Activated naive CD8-positive, alpha-beta T cell treated with anti-CD3 and anti-CD28 coated beads for 36 hours (primary cell): ENCODE results near the gene ZNF91. TPM values are rescaled to one million over a fixed set of nuclear protein-coding genes. Genes with fewer than 3 reads are reported as not detected.
A peak's percentile ranks its signal among the peaks of the same experiment; 100 is the strongest.
"Not testable (repeated sequence)": the region's sequence is repeated elsewhere in the genome, so short reads cannot be mapped to it uniquely, and the experiment has no call there.

Source experiments
- DNase-seq: peaks from one replicate; pipeline ENCODE4 v3.0.0; 2021
- H3K27ac Mint-ChIP-seq: one replicate; pipeline ENCODE4 v1.8.0; 2022; ENCODE audit warnings: mild to moderate bottlenecking, moderate library complexity, mixed read lengths
- H3K27me3 Mint-ChIP-seq: one replicate; pipeline ENCODE4 v1.8.0; 2022; ENCODE audit warnings: mild to moderate bottlenecking, mixed read lengths
- H3K36me3 Mint-ChIP-seq: one replicate; pipeline ENCODE4 v1.8.0; 2021; ENCODE audit warnings: mild to moderate bottlenecking, mixed read lengths
- H3K4me1 Mint-ChIP-seq: one replicate; pipeline ENCODE4 v1.8.0; 2021; ENCODE audit warnings: mixed read lengths
- H3K4me3 Mint-ChIP-seq: one replicate; pipeline ENCODE4 v1.8.0; 2022; ENCODE audit warnings: mild to moderate bottlenecking, moderate library complexity, mixed read lengths
- H3K9me3 Mint-ChIP-seq: one replicate; pipeline ENCODE4 v1.8.0; 2022; ENCODE audit warnings: mixed read lengths
- total RNA-seq, 2 experiments: library from RNA; stranded (reverse); gene quantifications; one replicate each; pipeline ENCODE4 v1.2.3, GENCODE V29; 2021

ZNF91 gene
- total RNA-seq, 2 experiments from 2014 or later, result 25.3 to 29.1 TPM

DNA sequence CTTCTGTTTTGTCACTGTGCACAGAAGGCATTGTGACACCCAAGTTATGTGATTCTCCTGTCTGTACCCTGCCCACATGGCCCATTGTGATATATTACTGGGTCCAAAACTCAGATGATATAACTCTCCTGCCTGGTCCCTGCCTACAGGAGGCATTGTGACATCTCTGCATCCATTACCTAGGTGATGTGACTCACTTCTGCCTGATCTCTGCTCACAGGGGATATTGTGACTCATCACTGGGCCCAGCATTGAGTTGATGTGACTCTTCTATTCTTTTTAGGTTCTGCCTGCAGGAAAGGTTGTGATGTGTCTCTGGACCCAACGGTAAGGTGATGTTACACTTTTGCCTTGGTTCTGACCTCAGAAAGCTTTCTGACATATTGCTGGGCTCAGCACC, 77.1 kb downstream of the ZNF91 start:
- Mint-ChIP-seq H3K4me1 (peaks cover 4% of the 10 kb centered on the region), H3K27me3 (no peaks in the 10 kb centered on the region), H3K9me3 (peaks cover 31% of the 10 kb centered on the region), H3K36me3 (no peaks in the 10 kb centered on the region), H3K27ac (no peak overlapping the region), H3K4me3 (no peak overlapping the region)
- peak; percentile 2 for DNase-seq

DNA sequence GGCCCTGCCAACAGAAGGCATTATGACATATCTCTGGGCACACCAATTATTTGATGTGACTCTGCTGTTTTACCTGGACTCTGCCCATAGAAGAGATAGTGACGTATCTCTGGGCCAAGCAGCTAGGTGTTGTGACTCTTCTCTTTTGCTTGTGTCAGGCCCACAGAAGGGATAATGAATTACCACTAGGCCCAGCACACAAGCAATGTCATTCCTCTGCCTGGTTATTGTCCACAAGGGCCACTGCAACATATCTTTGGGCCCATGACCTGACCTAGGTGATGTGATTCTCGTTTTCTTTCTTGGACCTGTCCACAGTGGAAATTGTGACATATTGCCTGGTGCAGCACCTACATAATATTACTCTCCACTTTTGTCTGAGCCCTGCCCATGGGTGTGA, 80.0 kb downstream of the ZNF91 start:
- Mint-ChIP-seq H3K27me3 (no peaks in the 10 kb centered on the region), H3K4me3 (no peak overlapping the region), H3K9me3 (peaks cover 15% of the 10 kb centered on the region), H3K36me3 (no peaks in the 10 kb centered on the region), H3K4me1 (peaks cover 4% of the 10 kb centered on the region), H3K27ac (no peak overlapping the region)
- no peak for DNase-seq

DNA sequence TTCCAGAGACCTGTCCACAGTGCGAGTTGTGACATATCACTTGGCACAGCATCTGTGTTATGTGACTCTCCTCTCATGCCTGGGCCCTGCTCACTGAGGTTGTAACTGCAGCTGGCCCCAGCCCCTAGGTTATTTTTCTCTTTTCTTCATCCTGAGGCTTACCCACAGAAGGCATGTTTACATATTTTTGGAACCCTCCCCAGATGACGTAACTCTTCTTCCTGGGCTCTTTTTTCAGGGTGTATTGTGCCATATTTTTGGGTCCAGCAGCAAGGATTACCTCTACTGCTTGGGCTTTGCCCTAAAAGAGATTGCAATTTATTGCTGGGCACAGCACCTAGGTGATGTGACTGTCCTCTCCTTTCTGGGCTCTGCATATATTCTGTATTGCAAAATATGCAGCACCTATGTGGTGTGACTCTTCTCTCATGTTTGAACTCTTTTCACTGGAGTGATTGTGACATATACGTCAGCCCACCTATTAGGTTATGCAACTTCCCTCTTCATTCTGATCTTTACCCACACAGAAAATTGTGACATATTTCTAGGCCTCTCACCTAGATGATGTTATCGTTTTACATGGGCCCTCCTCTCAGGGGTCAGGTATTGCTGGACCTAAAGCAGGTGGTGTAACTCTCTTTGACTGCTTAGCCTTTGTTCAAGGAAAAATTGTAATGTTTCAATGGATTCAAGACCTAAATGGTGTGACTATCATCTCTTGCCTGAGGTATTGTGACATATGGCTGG, 80.6 kb downstream of the ZNF91 start:
- Mint-ChIP-seq H3K27ac (no peak overlapping the region), H3K27me3 (no peaks in the 10 kb centered on the region), H3K4me1 (peaks cover 4% of the 10 kb centered on the region), H3K36me3 (no peaks in the 10 kb centered on the region), H3K9me3 (peaks cover 13% of the 10 kb centered on the region), H3K4me3 (no peak overlapping the region)
- no peak for DNase-seq

DNA sequence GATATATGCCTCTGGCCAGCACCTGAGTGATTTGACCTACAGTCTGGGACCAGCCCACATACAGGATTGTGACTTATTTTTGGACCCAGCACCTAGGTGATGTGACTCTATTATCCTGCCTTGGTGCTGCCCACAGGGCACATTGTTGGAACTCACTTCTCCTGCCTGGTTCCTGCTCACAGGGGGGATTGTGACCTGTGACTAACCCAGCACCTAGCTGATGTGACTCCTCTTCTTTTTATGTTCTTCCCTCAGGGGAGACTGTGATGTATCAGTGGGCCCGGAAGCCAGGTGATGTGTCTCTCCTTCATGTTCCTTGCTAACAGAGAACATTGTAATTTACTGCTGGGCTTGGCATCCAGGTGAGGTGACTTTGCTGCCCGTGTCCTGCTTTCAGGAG, 82.1 kb downstream of the ZNF91 start:
- Mint-ChIP-seq H3K4me3 (no peak overlapping the region), H3K9me3 (peaks cover 8% of the 10 kb centered on the region), H3K36me3 (no peaks in the 10 kb centered on the region), H3K27me3 (no peaks in the 10 kb centered on the region), H3K4me1 (peaks cover 2% of the 10 kb centered on the region), H3K27ac (no peak overlapping the region)
- no peak for DNase-seq

DNA sequence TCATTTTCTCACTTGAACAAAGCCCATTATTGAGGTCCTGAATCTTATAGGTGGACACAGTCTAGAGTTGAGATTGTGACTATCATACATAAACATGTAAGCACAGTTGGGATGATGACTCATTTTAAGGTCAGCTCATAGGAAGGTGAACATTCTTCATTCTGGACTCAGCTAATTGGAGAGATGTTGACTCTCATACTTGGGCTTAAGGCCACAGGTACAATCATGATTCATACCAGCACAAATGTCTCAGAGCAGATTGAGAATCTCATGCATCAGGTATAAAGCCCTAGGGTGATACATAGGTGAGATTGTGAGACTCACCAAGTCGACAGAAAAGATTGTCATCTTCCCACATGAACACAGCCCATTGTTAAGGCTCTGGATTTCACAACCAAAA, 82.8 kb downstream of the ZNF91 start:
- peaks cover 3% of the 10 kb centered on the region for H3K9me3 Mint-ChIP-seq
- no peaks in the 10 kb centered on the region for H3K4me1 Mint-ChIP-seq
- no peak for DNase-seq
- H3K36me3 Mint-ChIP-seq, result no peaks in the 10 kb centered on the region
- no peaks in the 10 kb centered on the region for H3K27me3 Mint-ChIP-seq
- H3K27ac Mint-ChIP-seq, result no peak overlapping the region
- no peak overlapping the region for H3K4me3 Mint-ChIP-seq

DNA sequence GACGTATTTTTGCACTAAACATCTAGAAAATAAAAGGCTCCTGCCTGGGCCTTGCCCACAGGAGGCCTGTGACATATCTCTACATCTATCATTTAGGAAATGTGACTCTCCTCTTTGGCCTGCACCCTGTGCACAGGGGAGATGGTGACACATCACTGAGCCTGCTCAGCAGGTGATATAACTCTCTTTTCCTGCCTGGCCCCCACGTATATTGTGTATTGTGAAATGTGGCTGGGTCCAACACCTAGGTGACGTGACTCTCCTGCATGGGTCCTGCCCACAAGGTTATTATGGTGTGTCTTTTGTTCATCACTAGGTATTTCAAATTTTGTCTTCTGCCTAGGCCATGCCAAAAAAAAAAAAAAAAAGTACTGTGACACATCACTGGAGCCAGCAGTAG, 83.7 kb downstream of the ZNF91 start:
- H3K9me3 Mint-ChIP-seq, result no peaks in the 10 kb centered on the region
- no peaks in the 10 kb centered on the region for H3K36me3 Mint-ChIP-seq
- H3K27me3 Mint-ChIP-seq, result no peaks in the 10 kb centered on the region
- no peak overlapping the region for H3K27ac Mint-ChIP-seq
- no peaks in the 10 kb centered on the region for H3K4me1 Mint-ChIP-seq
- no peak overlapping the region for H3K4me3 Mint-ChIP-seq
- no peak for DNase-seq

DNA sequence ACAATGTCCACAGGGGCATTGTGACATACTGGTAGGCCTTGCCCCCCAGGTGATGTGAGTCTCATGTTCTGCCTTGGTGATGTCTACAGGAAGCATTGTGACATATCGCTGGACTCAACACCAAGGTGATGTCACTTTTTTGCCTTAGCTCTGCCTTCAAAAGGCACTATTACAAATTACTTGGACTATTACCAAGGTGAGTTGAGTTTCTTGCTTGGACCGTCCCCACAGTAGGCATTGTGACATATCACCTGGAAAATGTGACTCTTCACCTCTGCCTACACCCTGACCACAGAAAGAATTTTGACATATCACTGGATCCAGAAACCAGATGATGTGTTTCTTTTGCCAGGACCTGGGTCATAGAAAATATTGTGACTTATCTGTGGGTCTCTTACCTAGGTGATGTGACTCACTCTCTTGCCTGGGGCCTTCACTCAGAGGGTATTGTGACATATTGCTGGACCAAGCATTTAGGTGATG, 84.5 kb downstream of the ZNF91 start:
- Mint-ChIP-seq H3K4me3 (no peak overlapping the region), H3K36me3 (no peaks in the 10 kb centered on the region), H3K9me3 (no peaks in the 10 kb centered on the region), H3K4me1 (no peaks in the 10 kb centered on the region), H3K27me3 (no peaks in the 10 kb centered on the region), H3K27ac (no peak overlapping the region)
- DNase-seq, result no peak

DNA sequence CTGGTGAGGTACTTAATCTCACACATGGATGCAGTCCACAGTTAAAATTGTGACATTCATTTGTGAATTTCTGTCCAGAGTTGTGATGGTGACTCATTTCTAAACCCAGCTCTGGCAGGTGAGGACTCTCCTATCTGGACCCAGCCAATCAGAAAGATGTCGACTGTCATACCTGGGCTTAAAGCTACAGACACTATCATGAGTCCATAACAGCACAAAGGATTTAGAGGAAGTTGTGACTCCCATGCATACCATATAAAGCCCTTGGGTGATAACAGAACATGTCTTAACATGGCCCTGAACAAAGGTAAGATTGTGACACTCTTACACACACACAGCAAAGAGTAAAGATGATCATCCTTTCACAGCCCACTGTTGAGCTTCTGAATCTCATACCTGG, 85.3 kb downstream of the ZNF91 start:
- no peak overlapping the region for H3K4me3 Mint-ChIP-seq
- H3K27ac Mint-ChIP-seq, result no peak overlapping the region
- DNase-seq, result no peak
- no peaks in the 10 kb centered on the region for H3K4me1 Mint-ChIP-seq
- H3K36me3 Mint-ChIP-seq, result no peaks in the 10 kb centered on the region
- H3K9me3 Mint-ChIP-seq, result no peaks in the 10 kb centered on the region
- H3K27me3 Mint-ChIP-seq, result no peaks in the 10 kb centered on the region

DNA sequence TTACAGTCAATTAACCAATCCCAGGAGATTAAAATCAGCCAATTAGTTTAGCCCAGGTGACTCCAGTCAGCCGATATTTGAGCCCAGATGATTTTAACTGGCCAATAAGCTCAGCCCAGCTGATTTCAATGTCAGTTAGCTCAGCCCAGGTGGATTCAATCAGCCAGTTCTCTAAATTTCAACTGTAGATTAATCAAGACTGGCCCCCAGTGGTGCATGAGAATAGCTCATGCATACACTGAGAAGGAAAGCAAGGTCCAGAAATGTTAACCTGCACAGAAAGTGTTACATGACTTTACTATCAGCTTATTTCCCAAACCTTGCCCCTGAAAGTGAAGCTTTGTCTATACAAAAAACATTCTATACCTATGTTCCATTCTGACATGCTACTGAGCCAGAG, 89.7 kb downstream of the ZNF91 start:
- H3K27me3 Mint-ChIP-seq, result peaks cover 7% of the 10 kb centered on the region
- H3K27ac Mint-ChIP-seq, result no peak overlapping the region
- H3K9me3 Mint-ChIP-seq, result peaks cover 9% of the 10 kb centered on the region
- H3K36me3 Mint-ChIP-seq, result no peaks in the 10 kb centered on the region
- no peak overlapping the region for H3K4me3 Mint-ChIP-seq
- H3K4me1 Mint-ChIP-seq, result no peaks in the 10 kb centered on the region
- no peak for DNase-seq

DNA sequence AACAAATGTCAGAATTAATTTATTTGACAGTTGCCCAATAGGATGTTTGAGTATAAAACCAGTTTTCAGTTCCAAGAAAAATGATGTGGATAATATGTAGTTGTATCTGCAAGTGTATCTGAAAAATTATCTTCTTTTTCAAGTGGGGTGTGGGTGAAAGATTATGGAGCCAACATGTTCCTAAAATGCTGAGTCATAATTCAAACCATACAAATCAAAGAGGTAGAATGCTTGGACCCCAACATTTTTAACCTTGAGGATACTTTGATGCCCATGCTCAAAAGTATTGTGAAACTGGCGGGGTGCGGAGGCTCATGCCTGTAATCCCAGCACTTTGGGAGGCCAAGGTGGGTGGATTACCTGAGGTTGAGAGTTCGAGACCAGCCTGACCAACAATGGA, 91.0 kb downstream of the ZNF91 start:
- Mint-ChIP-seq H3K4me3 (no peak overlapping the region), H3K27me3 (peaks cover 7% of the 10 kb centered on the region), H3K36me3 (no peaks in the 10 kb centered on the region), H3K9me3 (peaks cover 21% of the 10 kb centered on the region), H3K27ac (no peak overlapping the region), H3K4me1 (no peaks in the 10 kb centered on the region)
- DNase-seq, result no peak

DNA sequence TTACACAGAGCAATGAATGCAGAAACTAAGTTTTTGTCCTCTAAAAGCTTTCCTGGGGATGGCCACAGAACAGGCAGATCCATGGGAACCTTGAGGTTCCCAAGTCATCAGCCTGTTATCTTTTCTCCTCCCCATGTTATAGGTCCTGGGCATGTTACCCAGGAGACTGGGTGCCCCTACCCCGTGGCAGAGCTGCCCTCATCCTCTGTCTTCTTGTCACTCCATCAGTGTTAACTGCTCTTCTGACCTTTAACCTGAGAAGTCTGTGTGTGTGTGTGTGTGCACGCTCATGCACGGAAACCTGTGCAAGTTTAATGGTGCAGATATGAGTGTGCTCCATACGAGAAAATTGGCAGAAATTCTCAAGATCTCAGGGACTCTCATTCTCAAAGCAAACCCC, 101.1 kb downstream of the ZNF91 start:
- Mint-ChIP-seq H3K27me3 (no peaks in the 10 kb centered on the region), H3K36me3 (no peaks in the 10 kb centered on the region), H3K9me3 (peaks cover 23% of the 10 kb centered on the region), H3K27ac (no peak overlapping the region), H3K4me1 (no peaks in the 10 kb centered on the region), H3K4me3 (no peak overlapping the region)
- DNase-seq, result no peak

DNA sequence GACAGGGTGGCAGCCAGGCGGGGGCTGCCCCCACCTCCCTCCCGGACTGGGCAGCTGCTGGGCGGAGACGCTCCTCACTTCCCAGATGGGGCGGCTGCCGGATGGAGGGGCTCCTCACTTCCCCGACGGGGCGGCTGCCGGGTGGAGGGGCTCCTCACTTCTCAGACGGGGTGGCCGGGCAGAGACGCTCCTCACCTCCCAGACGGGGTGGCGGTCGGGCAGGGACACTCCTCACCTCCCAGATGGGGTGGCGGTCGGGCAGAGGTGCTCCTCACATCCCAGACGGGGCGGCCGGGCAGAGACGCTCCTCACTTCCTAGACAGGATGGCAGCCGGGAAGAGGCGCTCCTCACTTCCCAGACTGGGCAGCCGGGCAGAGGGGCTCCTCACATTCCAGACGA, 105.3 kb downstream of the ZNF91 start:
- H3K4me3 Mint-ChIP-seq, DNase-seq, H3K27ac Mint-ChIP-seq, H3K27me3 Mint-ChIP-seq, H3K36me3 Mint-ChIP-seq, H3K4me1 Mint-ChIP-seq: not testable (repeated sequence)
- H3K9me3 Mint-ChIP-seq, result peaks cover 28% of the 10 kb centered on the region

Other genes starting within 250 kb of the ZNF91 start
- 10 to 100 TPM; 12.5 to 13.9 TPM for gene ZNF724, start 145.1 kb downstream of the ZNF91 start, total RNA-seq